Measurements from ENCODE around the gene PLEKHD1. TPM values are rescaled to one million over a fixed set of nuclear protein-coding genes. Genes with fewer than 3 reads are reported as not detected.
A peak's percentile ranks its signal among the peaks of the same experiment; 100 is the strongest.

The PLEKHD1 gene
- total and polyA plus RNA-seq, 2 donors, result 0.09 to 0.30 TPM

GRCh38 chr14:69561893-69562292 lies 77.4 kb downstream of the PLEKHD1 start:
- Histone ChIP-seq H3K9me3 (ENCODE audit: control insufficient read depth in 2 of 2, insufficient read depth in 1 of 2, low read length in 1 of 2) (no peaks in the 10 kb centered on the region), H3K36me3 (ENCODE audit: control insufficient read depth in 2 of 2, insufficient read depth in 2 of 2, low read length in 1 of 2) (no peaks in the 10 kb centered on the region), H3K27me3 (ENCODE audit: control insufficient read depth in 2 of 2, insufficient read depth in 1 of 2, low read length in 1 of 2) (peaks cover 3 to 28% of the 10 kb centered on the region in 2 donors), H3K27ac (ENCODE audit: low read depth in 1 of 2, low read length in 1 of 2) (no peak overlapping the region), H3K4me1 (ENCODE audit: control insufficient read depth in 2 of 2, insufficient read depth in 2 of 2, low read length in 2 of 2) (no peaks in the 10 kb centered on the region), H3K4me3 (ENCODE audit: low read length in 2 of 2) (no peak overlapping the region)
- no peak for DNase-seq (ENCODE audit: low read depth in 6 of 9, low spot score in 9 of 9)

GRCh38 chr14:69567563-69567962 lies 83.0 kb downstream of the PLEKHD1 start:
- Histone ChIP-seq H3K4me1 (ENCODE audit: control insufficient read depth in 2 of 2, insufficient read depth in 2 of 2, low read length in 2 of 2) (peaks cover 0 to 2% of the 10 kb centered on the region in 2 donors), H3K9me3 (ENCODE audit: control insufficient read depth in 2 of 2, insufficient read depth in 1 of 2, low read length in 1 of 2) (peaks cover 1 to 8% of the 10 kb centered on the region in 2 donors), H3K4me3 (ENCODE audit: low read length in 2 of 2) (no peak overlapping the region), H3K36me3 (ENCODE audit: control insufficient read depth in 2 of 2, insufficient read depth in 2 of 2, low read length in 1 of 2) (no peaks in the 10 kb centered on the region), H3K27me3 (ENCODE audit: control insufficient read depth in 2 of 2, insufficient read depth in 1 of 2, low read length in 1 of 2) (peaks cover 35 to 60% of the 10 kb centered on the region in 2 donors), H3K27ac (ENCODE audit: low read depth in 1 of 2, low read length in 1 of 2) (no peak overlapping the region)
- 93% methylated on average over 5 of the region's 5 CpGs for WGBS
- no peak for DNase-seq (ENCODE audit: low read depth in 6 of 9, low spot score in 9 of 9)

GRCh38 chr14:69569859-69570258 lies 85.3 kb downstream of the PLEKHD1 start:
- Histone ChIP-seq H3K4me1 (ENCODE audit: control insufficient read depth in 2 of 2, insufficient read depth in 2 of 2, low read length in 2 of 2) (peaks cover 5 to 7% of the 10 kb centered on the region in 2 donors), H3K9me3 (ENCODE audit: control insufficient read depth in 2 of 2, insufficient read depth in 1 of 2, low read length in 1 of 2) (peaks cover 1 to 13% of the 10 kb centered on the region in 2 donors), H3K36me3 (ENCODE audit: control insufficient read depth in 2 of 2, insufficient read depth in 2 of 2, low read length in 1 of 2) (no peaks in the 10 kb centered on the region), H3K4me3 (ENCODE audit: low read length in 2 of 2) (no peak overlapping the region), H3K27ac (ENCODE audit: low read depth in 1 of 2, low read length in 1 of 2) (no peak overlapping the region), H3K27me3 (ENCODE audit: control insufficient read depth in 2 of 2, insufficient read depth in 1 of 2, low read length in 1 of 2) (peaks cover 54 to 77% of the 10 kb centered on the region in 2 donors)
- no peak for DNase-seq (ENCODE audit: low read depth in 6 of 9, low spot score in 9 of 9)
- 80% methylated on average over 2 of the region's 2 CpGs for WGBS

- WGBS, result 86% methylated on average over 7 of the region's 7 CpGs
- H3K27me3 ChIP-seq (ENCODE audit: control insufficient read depth in 2 of 2, insufficient read depth in 1 of 2, low read length in 1 of 2), result peaks cover 60 to 82% of the 10 kb centered on the region in 2 donors
- peaks cover 5 to 7% of the 10 kb centered on the region in 2 donors for H3K4me1 ChIP-seq (ENCODE audit: control insufficient read depth in 2 of 2, insufficient read depth in 2 of 2, low read length in 2 of 2)
- no peaks in the 10 kb centered on the region for H3K36me3 ChIP-seq (ENCODE audit: control insufficient read depth in 2 of 2, insufficient read depth in 2 of 2, low read length in 1 of 2)
- H3K27ac ChIP-seq (ENCODE audit: low read depth in 1 of 2, low read length in 1 of 2), result no peak overlapping the region
- no peak overlapping the region for H3K4me3 ChIP-seq (ENCODE audit: low read length in 2 of 2)
- H3K9me3 ChIP-seq (ENCODE audit: control insufficient read depth in 2 of 2, insufficient read depth in 1 of 2, low read length in 1 of 2), result peaks cover 1 to 13% of the 10 kb centered on the region in 2 donors
- DNase-seq (ENCODE audit: low read depth in 6 of 9, low spot score in 9 of 9), result no peak
These were observed 86.4 kb downstream of the PLEKHD1 start for GRCh38 chr14:69570836-69571330.

- H3K27ac ChIP-seq (ENCODE audit: low read depth in 1 of 2, low read length in 1 of 2), result no peak overlapping the region
- no peaks in the 10 kb centered on the region for H3K36me3 ChIP-seq (ENCODE audit: control insufficient read depth in 2 of 2, insufficient read depth in 2 of 2, low read length in 1 of 2)
- WGBS, result 19% methylated on average over 62 of the region's 62 CpGs
- DNase-seq (ENCODE audit: low read depth in 6 of 9, low spot score in 9 of 9), result peak in 1 of 9 donors; percentile 15
- peak overlapping the region in 1 of 2 donors; percentile 39 for H3K4me3 ChIP-seq (ENCODE audit: low read length in 2 of 2)
- H3K27me3 ChIP-seq (ENCODE audit: control insufficient read depth in 2 of 2, insufficient read depth in 1 of 2, low read length in 1 of 2), result peaks cover 60 to 87% of the 10 kb centered on the region in 2 donors
- H3K9me3 ChIP-seq (ENCODE audit: control insufficient read depth in 2 of 2, insufficient read depth in 1 of 2, low read length in 1 of 2), result peaks cover 1 to 13% of the 10 kb centered on the region in 2 donors
- peaks cover 5 to 7% of the 10 kb centered on the region in 2 donors for H3K4me1 ChIP-seq (ENCODE audit: control insufficient read depth in 2 of 2, insufficient read depth in 2 of 2, low read length in 2 of 2)
These were observed 87.0 kb downstream of the PLEKHD1 start for GRCh38 chr14:69571449-69572029.

- WGBS, result 11% methylated on average over 112 of the region's 112 CpGs
- Histone ChIP-seq H3K27me3 (ENCODE audit: control insufficient read depth in 2 of 2, insufficient read depth in 1 of 2, low read length in 1 of 2) (peaks cover 60 to 86% of the 10 kb centered on the region in 2 donors), H3K4me3 (ENCODE audit: low read length in 2 of 2) (peak overlapping the region in 1 of 2 donors; percentile 39), H3K9me3 (ENCODE audit: control insufficient read depth in 2 of 2, insufficient read depth in 1 of 2, low read length in 1 of 2) (peaks cover 1 to 13% of the 10 kb centered on the region in 2 donors), H3K36me3 (ENCODE audit: control insufficient read depth in 2 of 2, insufficient read depth in 2 of 2, low read length in 1 of 2) (no peaks in the 10 kb centered on the region), H3K4me1 (ENCODE audit: control insufficient read depth in 2 of 2, insufficient read depth in 2 of 2, low read length in 2 of 2) (peaks cover 5 to 7% of the 10 kb centered on the region in 2 donors), H3K27ac (ENCODE audit: low read depth in 1 of 2, low read length in 1 of 2) (no peak overlapping the region)
- peak in 1 of 9 donors; percentile 17 for DNase-seq (ENCODE audit: low read depth in 6 of 9, low spot score in 9 of 9)
These were observed 87.7 kb downstream of the PLEKHD1 start for GRCh38 chr14:69572030-69572840.

- no peak overlapping the region for H3K4me3 ChIP-seq (ENCODE audit: low read length in 2 of 2)
- H3K4me1 ChIP-seq (ENCODE audit: control insufficient read depth in 2 of 2, insufficient read depth in 2 of 2, low read length in 2 of 2), result peaks cover 5 to 7% of the 10 kb centered on the region in 2 donors
- peaks cover 60 to 83% of the 10 kb centered on the region in 2 donors for H3K27me3 ChIP-seq (ENCODE audit: control insufficient read depth in 2 of 2, insufficient read depth in 1 of 2, low read length in 1 of 2)
- WGBS, result 26% methylated on average over 40 of the region's 40 CpGs
- no peaks in the 10 kb centered on the region for H3K36me3 ChIP-seq (ENCODE audit: control insufficient read depth in 2 of 2, insufficient read depth in 2 of 2, low read length in 1 of 2)
- H3K27ac ChIP-seq (ENCODE audit: low read depth in 1 of 2, low read length in 1 of 2), result no peak overlapping the region
- peaks cover 1 to 13% of the 10 kb centered on the region in 2 donors for H3K9me3 ChIP-seq (ENCODE audit: control insufficient read depth in 2 of 2, insufficient read depth in 1 of 2, low read length in 1 of 2)
- no peak for DNase-seq (ENCODE audit: low read depth in 6 of 9, low spot score in 9 of 9)
These were observed 88.3 kb downstream of the PLEKHD1 start for GRCh38 chr14:69572841-69573135.

GRCh38 chr14:69573205-69573830 lies 88.8 kb downstream of the PLEKHD1 start:
- WGBS, result 30% methylated on average over 51 of the region's 51 CpGs
- Histone ChIP-seq H3K36me3 (ENCODE audit: control insufficient read depth in 2 of 2, insufficient read depth in 2 of 2, low read length in 1 of 2) (no peaks in the 10 kb centered on the region), H3K27ac (ENCODE audit: low read depth in 1 of 2, low read length in 1 of 2) (no peak overlapping the region), H3K4me1 (ENCODE audit: control insufficient read depth in 2 of 2, insufficient read depth in 2 of 2, low read length in 2 of 2) (peaks cover 5 to 7% of the 10 kb centered on the region in 2 donors), H3K4me3 (ENCODE audit: low read length in 2 of 2) (no peak overlapping the region), H3K9me3 (ENCODE audit: control insufficient read depth in 2 of 2, insufficient read depth in 1 of 2, low read length in 1 of 2) (peaks cover 1 to 13% of the 10 kb centered on the region in 2 donors), H3K27me3 (ENCODE audit: control insufficient read depth in 2 of 2, insufficient read depth in 1 of 2, low read length in 1 of 2) (peaks cover 60 to 78% of the 10 kb centered on the region in 2 donors)
- no peak for DNase-seq (ENCODE audit: low read depth in 6 of 9, low spot score in 9 of 9)

- peaks cover 60 to 81% of the 10 kb centered on the region in 2 donors for H3K27me3 ChIP-seq (ENCODE audit: control insufficient read depth in 2 of 2, insufficient read depth in 1 of 2, low read length in 1 of 2)
- H3K36me3 ChIP-seq (ENCODE audit: control insufficient read depth in 2 of 2, insufficient read depth in 2 of 2, low read length in 1 of 2), result no peaks in the 10 kb centered on the region
- no peak overlapping the region for H3K4me3 ChIP-seq (ENCODE audit: low read length in 2 of 2)
- H3K4me1 ChIP-seq (ENCODE audit: control insufficient read depth in 2 of 2, insufficient read depth in 2 of 2, low read length in 2 of 2), result peaks cover 5 to 7% of the 10 kb centered on the region in 2 donors
- WGBS, result 6% methylated on average over 15 of the region's 15 CpGs
- H3K27ac ChIP-seq (ENCODE audit: low read depth in 1 of 2, low read length in 1 of 2), result no peak overlapping the region
- DNase-seq (ENCODE audit: low read depth in 6 of 9, low spot score in 9 of 9), result no peak
- peaks cover 1 to 13% of the 10 kb centered on the region in 2 donors for H3K9me3 ChIP-seq (ENCODE audit: control insufficient read depth in 2 of 2, insufficient read depth in 1 of 2, low read length in 1 of 2)
These were observed 89.3 kb downstream of the PLEKHD1 start for GRCh38 chr14:69573831-69574262.

Measured in thymus (tissue), 11 donors.